Neuron (in vitro differentiated cells): ENCODE data around the gene ZBTB20.

Experiments used
- H2AFZ ChIP-seq: one replicate; pipeline ENCODE4 v1.6.1; 2013; ENCODE audit warnings: low read depth, mild to moderate bottlenecking, inconsistent platforms, low read length, moderate library complexity
- H3K27me3 ChIP-seq: one replicate; pipeline ENCODE4 v1.6.1; 2013; ENCODE audit warnings: low read length; ENCODE audit not compliant: insufficient read depth
- H3K36me3 ChIP-seq: one replicate; pipeline ENCODE4 v1.6.1; 2013; ENCODE audit warnings: low read length; ENCODE audit not compliant: insufficient read depth
- H3K4me1 ChIP-seq: one replicate; pipeline ENCODE4 v1.6.1; 2013; ENCODE audit warnings: low read length; ENCODE audit not compliant: insufficient read depth
- H3K4me3 ChIP-seq: 2 replicates; pipeline ENCODE4 v1.5.1; 2013; ENCODE audit warnings: mild to moderate bottlenecking, low read length, moderate library complexity
- H3K9me3 ChIP-seq: one replicate; pipeline ENCODE4 v1.6.1; 2013; ENCODE audit warnings: low read length

ZBTB20 gene

DNA sequence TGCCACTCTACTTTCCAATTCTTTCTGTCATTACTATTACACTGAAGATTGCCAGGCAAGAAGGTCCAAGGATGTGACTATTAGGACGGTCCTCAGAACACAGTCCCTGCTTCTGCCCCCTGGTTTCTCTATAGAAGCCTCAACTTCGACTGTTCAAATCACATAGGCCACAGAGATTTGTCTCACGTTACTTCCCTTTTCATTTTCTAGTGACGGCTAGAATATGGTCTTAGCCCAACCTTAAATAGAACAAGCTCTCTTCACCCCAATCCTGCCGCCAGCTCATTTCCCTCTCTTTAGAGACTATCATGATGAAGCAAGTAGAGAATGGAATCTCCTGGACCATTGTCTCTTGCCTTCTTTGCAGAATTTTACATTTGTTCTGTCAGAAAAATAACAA lies 768.3 kb downstream of the ZBTB20 start:
- peaks cover 39% of the 10 kb centered on the region for H3K36me3 ChIP-seq
- peaks cover 2% of the 10 kb centered on the region for H3K9me3 ChIP-seq
- H3K4me1 ChIP-seq = peaks cover 4% of the 10 kb centered on the region
- no peaks in the 10 kb centered on the region for H3K27me3 ChIP-seq
- no peak overlapping the region for H3K4me3 ChIP-seq
- H2AFZ ChIP-seq = no peak overlapping the region

DNA sequence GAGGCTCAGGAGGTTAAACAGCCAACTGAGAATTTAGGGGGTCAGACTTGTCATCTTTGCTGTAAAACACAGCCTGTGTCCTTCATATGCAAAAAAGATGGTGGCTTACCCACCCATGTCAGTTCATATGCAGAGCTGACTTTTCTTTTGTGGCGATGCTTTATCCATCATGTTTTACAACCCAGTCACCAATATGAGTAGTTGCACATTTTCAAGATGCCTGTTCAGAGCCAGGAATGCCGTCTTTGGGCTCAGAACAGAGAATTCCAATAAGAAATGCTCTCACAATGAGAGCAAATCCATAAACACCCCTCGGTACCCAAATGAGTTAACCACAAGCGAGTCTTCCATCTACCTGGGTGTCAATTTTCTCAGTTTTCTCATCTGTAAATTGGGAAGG lies 769.7 kb downstream of the ZBTB20 start:
- Histone ChIP-seq H2AFZ (no peak overlapping the region), H3K9me3 (peaks cover 2% of the 10 kb centered on the region), H3K4me3 (no peak overlapping the region), H3K4me1 (no peaks in the 10 kb centered on the region), H3K36me3 (peaks cover 39% of the 10 kb centered on the region), H3K27me3 (no peaks in the 10 kb centered on the region)

GRCh38 chr3:114376516-114377185 lies 770.4 kb downstream of the ZBTB20 start:
- no peak overlapping the region for H3K4me3 ChIP-seq
- H3K36me3 ChIP-seq = peaks cover 39% of the 10 kb centered on the region
- H3K27me3 ChIP-seq = no peaks in the 10 kb centered on the region
- peaks cover 2% of the 10 kb centered on the region for H3K9me3 ChIP-seq
- no peak overlapping the region for H2AFZ ChIP-seq
- no peaks in the 10 kb centered on the region for H3K4me1 ChIP-seq

GRCh38 chr3:114375608-114376421 lies 771.3 kb downstream of the ZBTB20 start:
- Histone ChIP-seq H3K4me3 (no peak overlapping the region), H2AFZ (no peak overlapping the region), H3K9me3 (peaks cover 2% of the 10 kb centered on the region), H3K36me3 (peaks cover 38% of the 10 kb centered on the region), H3K27me3 (no peaks in the 10 kb centered on the region), H3K4me1 (no peaks in the 10 kb centered on the region)

GRCh38 chr3:114374433-114374990 lies 772.6 kb downstream of the ZBTB20 start:
- H3K4me1 ChIP-seq = no peaks in the 10 kb centered on the region
- peaks cover 2% of the 10 kb centered on the region for H3K9me3 ChIP-seq
- no peak overlapping the region for H2AFZ ChIP-seq
- H3K4me3 ChIP-seq = no peak overlapping the region
- H3K27me3 ChIP-seq = no peaks in the 10 kb centered on the region
- H3K36me3 ChIP-seq = peaks cover 26% of the 10 kb centered on the region

DNA sequence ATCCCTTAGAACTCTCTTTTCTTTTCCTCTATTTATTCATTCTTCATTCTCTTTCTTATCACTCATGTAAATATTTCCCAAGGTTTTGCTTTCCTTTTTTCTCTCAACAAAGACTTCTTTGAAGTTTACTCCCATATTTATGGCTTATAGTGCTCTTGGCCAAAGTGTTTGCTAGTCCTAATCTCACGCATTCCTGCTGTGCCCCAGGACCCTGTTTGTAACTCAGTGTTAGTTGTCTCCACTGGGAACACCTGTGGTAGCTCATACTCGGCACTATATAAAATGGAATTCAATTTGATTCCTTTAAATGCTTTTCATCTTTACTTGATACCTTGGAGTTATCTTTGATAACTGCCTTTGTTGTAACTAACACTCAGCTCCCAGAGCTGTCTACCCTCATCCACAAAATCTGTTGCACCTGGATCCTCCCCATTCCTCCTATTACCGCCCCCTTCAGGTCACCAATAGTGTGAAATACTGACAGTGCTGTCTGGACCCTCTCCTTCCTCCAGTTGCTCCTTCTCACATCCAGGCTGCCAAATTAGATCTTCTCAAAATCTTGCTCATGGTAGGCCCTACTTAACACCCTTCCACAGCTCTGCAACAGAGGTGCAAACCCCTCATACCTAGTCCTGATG lies 776.4 kb downstream of the ZBTB20 start:
- no peak overlapping the region for H2AFZ ChIP-seq
- H3K4me3 ChIP-seq = no peak overlapping the region
- H3K36me3 ChIP-seq = peaks cover 6% of the 10 kb centered on the region
- H3K9me3 ChIP-seq = no peaks in the 10 kb centered on the region
- no peaks in the 10 kb centered on the region for H3K27me3 ChIP-seq
- H3K4me1 ChIP-seq = no peaks in the 10 kb centered on the region

- Histone ChIP-seq H3K4me3 (no peak overlapping the region), H3K9me3 (no peaks in the 10 kb centered on the region), H2AFZ (no peak overlapping the region), H3K36me3 (peaks cover 2% of the 10 kb centered on the region), H3K4me1 (no peaks in the 10 kb centered on the region), H3K27me3 (no peaks in the 10 kb centered on the region)
Observed at GRCh38 chr3:114365909-114366308, 781.2 kb downstream of the ZBTB20 start.

DNA sequence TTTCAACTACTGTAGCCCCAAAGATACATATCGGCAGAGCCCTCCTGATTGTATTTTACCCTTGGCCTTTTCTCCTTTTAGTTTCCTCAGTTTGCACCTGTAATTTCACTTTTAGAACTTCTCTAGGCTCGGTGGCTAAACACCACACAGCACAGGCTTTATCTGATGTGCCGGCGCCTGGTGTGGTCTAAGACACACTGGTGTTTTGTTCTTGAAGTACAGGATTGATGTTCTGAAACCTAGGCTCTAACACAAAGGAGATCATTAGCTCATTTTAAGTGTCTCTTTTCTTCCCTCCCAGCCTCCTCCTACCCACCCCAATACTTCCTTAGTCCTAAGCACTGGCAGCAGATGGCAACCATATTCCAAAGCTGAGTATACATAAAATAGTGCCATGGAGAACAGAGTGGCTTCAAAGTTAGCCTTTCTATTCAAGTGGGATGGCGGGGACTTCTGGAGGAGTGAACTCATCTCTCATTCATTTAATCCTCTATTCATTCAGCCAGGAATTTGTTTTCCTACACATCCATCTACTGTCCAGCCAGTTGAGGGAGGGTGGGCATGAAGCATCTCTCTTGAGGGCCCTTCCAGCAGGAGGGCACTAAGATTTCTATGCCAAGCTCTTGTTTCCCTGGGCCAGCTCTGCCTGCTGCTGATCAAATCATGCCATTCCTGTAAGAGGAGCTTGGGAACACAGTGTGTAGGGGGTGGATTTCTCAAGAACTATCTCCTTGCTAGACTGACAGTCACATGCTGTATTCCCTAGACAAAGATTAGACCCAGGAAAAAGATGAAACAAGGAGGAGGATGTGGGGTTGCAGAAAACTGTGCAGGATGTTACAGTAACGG lies 782.1 kb downstream of the ZBTB20 start:
- Histone ChIP-seq H3K4me3 (no peak overlapping the region), H3K36me3 (peaks cover 2% of the 10 kb centered on the region), H3K27me3 (no peaks in the 10 kb centered on the region), H2AFZ (no peak overlapping the region), H3K4me1 (no peaks in the 10 kb centered on the region), H3K9me3 (no peaks in the 10 kb centered on the region)

DNA sequence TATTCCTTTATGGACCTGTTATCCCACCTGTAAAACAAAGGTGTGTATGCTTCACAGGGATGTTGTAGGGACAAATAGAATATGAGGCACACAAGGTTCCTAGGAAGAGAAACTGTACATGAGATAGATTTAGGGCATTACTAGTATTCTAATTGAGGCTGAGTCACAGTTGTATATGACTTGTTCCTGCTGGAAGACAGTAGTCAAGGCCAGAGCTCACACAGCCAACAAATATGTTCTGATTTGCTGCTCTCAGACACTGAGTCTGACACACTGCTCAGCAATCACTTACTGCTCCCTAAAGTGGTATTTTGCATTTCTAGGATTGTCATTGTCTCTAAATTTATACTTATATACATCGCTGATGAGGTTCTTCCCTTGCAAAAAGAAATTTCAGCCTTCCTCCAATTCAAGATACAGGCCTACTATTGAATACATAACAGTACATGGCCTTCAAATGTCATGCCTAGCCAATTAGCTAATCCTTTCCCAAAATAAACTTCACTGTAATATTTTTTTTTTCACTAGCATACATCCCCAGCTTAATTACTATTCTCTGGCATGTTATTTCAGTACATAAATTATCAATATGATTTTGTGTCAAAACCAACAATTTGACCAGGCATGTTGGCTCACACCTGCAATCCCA lies 783.4 kb downstream of the ZBTB20 start:
- Histone ChIP-seq H3K9me3 (no peaks in the 10 kb centered on the region), H3K27me3 (no peaks in the 10 kb centered on the region), H3K4me3 (no peak overlapping the region), H3K4me1 (no peaks in the 10 kb centered on the region), H2AFZ (no peak overlapping the region), H3K36me3 (no peaks in the 10 kb centered on the region)

GRCh38 chr3:114362815-114363214 lies 784.3 kb downstream of the ZBTB20 start:
- no peaks in the 10 kb centered on the region for H3K4me1 ChIP-seq
- H3K4me3 ChIP-seq = no peak overlapping the region
- no peaks in the 10 kb centered on the region for H3K9me3 ChIP-seq
- no peaks in the 10 kb centered on the region for H3K27me3 ChIP-seq
- H3K36me3 ChIP-seq = no peaks in the 10 kb centered on the region
- no peak overlapping the region for H2AFZ ChIP-seq

DNA sequence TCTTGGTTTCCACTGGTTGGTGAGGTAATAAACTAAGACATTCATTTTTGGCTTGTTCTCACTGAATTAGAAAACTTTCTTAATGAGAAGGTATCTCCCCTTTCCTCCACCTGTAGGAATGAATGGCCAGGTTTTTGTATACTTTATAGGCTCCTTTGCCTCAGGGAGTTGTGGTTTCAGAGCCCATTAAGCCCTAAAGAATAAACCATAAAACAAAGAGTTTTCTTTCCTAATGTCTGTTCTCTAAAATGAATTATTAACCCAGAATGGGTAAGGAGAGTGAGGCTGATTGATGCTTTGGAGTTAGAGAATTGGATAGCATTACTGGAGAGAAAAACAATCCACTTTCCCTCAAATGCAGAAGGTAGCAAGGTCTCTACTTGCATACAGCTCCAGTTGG lies 785.7 kb downstream of the ZBTB20 start:
- H3K27me3 ChIP-seq = no peaks in the 10 kb centered on the region
- no peak overlapping the region for H3K4me3 ChIP-seq
- no peak overlapping the region for H2AFZ ChIP-seq
- peaks cover 7% of the 10 kb centered on the region for H3K4me1 ChIP-seq
- no peaks in the 10 kb centered on the region for H3K9me3 ChIP-seq
- H3K36me3 ChIP-seq = no peaks in the 10 kb centered on the region

GRCh38 chr3:114356525-114356924 lies 790.6 kb downstream of the ZBTB20 start:
- H3K9me3 ChIP-seq = peaks cover 3% of the 10 kb centered on the region
- H2AFZ ChIP-seq = no peak overlapping the region
- peaks cover 1% of the 10 kb centered on the region for H3K36me3 ChIP-seq
- no peaks in the 10 kb centered on the region for H3K27me3 ChIP-seq
- no peak overlapping the region for H3K4me3 ChIP-seq
- peaks cover 23% of the 10 kb centered on the region for H3K4me1 ChIP-seq
